GM12892 (cell line): ENCODE measurements around the gene SAP30BP.

Experiments used
- POLR2A ChIP-seq: IDR thresholded peaks from 2 replicates; pipeline ENCODE4 v1.6.1; 2011; ENCODE audit warnings: low read depth, low read length, control low read depth
- POLR2AphosphoS5 ChIP-seq: IDR thresholded peaks from 2 replicates; pipeline ENCODE4 v1.6.1; 2011; ENCODE audit warnings: low read depth, low read length, control low read depth
- TAF1 ChIP-seq: IDR thresholded peaks from 2 replicates; pipeline ENCODE4 v1.6.1; 2011; ENCODE audit warnings: low read depth, mild to moderate bottlenecking, control low read depth, low read length, borderline replicate concordance

- TF ChIP-seq TAF1 (no peak), POLR2A (no peak), POLR2AphosphoS5 (no peak)
Observed at GRCh38 chr17:75634376-75634740, 32.8 kb upstream of the SAP30BP start.
